Measurements from ENCODE around the gene SERPINB4. TPM values are rescaled to one million over a fixed set of nuclear protein-coding genes. Genes with fewer than 3 reads are reported as not detected.
"Not testable (repeated sequence)": the region's sequence is repeated elsewhere in the genome, so short reads cannot be mapped to it uniquely, and the experiment has no call there.

The SERPINB4 gene
- total RNA-seq, 4 donors from 2014 or later: not detected

GRCh38 chr18:63676526-63677323 is 32.7 kb upstream of the SERPINB4 start:
- Histone ChIP-seq H3K27ac (no peak overlapping the region), H3K9me3 (no peaks in the 10 kb centered on the region), H3K27me3 (no peaks in the 10 kb centered on the region), H3K4me1 (no peaks in the 10 kb centered on the region), H3K36me3 (no peaks in the 10 kb centered on the region), H3K4me3 (no peak overlapping the region)
- intact Hi-C loops (cut with DNase I; ENCODE audit: low total_unique reads) (loop anchor here (2.0 kb wide), 1 partner anchor 52 kb away; no protein-coding TSS in a partner anchor), in situ Hi-C loops (cut with MboI; ENCODE audit: low pct_ligation_motif_present in 1 of 4, low pct_unique_long_range_greater_than_20kb in 1 of 4, low sequenced_read_pairs in 3 of 4) (no loop called here)
- WGBS, 2 donors (ENCODE audit: low coverage in 1 of 2): 22 to 28% methylated on average over 5 of the region's 5 CpGs
- no peak for DNase-seq
- no peak for TF ChIP-seq EP300 (IDR thresholded peaks at IDR 0.05; ENCODE audit: low read depth)
- TF ChIP-seq POLR2AphosphoS5 (IDR thresholded peaks at IDR 0.05): no peak
- TF ChIP-seq POLR2A (IDR thresholded peaks at IDR 0.05): no peak
- peak in 1 of 5 experiments; percentile 5 for TF ChIP-seq CTCF (IDR thresholded peaks at IDR 0.05)

DNA sequence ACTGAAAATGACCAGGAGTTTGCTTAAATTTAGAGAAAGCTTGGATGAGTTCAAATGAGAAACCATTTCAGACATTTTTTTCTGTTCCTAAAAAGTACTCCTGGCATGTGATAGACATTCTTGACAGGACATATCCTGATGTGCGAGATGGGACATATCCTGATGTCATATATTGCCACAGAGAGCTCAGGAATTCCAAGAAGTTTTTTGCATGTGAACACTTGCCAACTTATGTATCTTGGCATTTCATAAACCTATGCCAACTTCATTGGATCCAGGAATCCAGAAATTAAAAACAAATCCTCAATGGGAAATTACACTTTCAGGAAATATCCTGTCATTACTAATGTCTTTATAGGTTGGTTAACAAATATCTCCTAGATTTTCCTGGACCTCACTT is 20.5 kb upstream of the SERPINB4 start:
- Histone ChIP-seq H3K36me3 (no peaks in the 10 kb centered on the region), H3K4me1 (no peaks in the 10 kb centered on the region), H3K27ac (no peak overlapping the region), H3K4me3 (no peak overlapping the region), H3K27me3 (no peaks in the 10 kb centered on the region), H3K9me3 (no peaks in the 10 kb centered on the region)
- in situ Hi-C loops (cut with MboI; ENCODE audit: low pct_ligation_motif_present in 1 of 4, low pct_unique_long_range_greater_than_20kb in 1 of 4, low sequenced_read_pairs in 3 of 4) (no loop called here), intact Hi-C loops (cut with DNase I; ENCODE audit: low total_unique reads) (no loop called here)
- WGBS, 2 donors (ENCODE audit: low coverage in 1 of 2): 75 to 81% methylated on average over 1 of the region's 1 CpG
- no peak for DNase-seq
- TF ChIP-seq POLR2A (IDR thresholded peaks at IDR 0.05) (no peak), EP300 (IDR thresholded peaks at IDR 0.05; ENCODE audit: low read depth) (no peak), POLR2AphosphoS5 (IDR thresholded peaks at IDR 0.05) (no peak), CTCF (IDR thresholded peaks at IDR 0.05) (no peak)

- H3K4me3 ChIP-seq; H3K4me1 ChIP-seq; in situ Hi-C loops (cut with MboI; ENCODE audit: low pct_ligation_motif_present in 1 of 4, low pct_unique_long_range_greater_than_20kb in 1 of 4, low sequenced_read_pairs in 3 of 4); H3K9me3 ChIP-seq; H3K27ac ChIP-seq; H3K27me3 ChIP-seq; intact Hi-C loops (cut with DNase I; ENCODE audit: low total_unique reads); H3K36me3 ChIP-seq; DNase-seq: not testable (repeated sequence)
- WGBS, 2 donors (ENCODE audit: low coverage in 1 of 2): 78% methylated on average over 2 of the region's 3 CpGs; no CpG with 5 or more reads in 1 of the 2 donors
These were observed 17.7 kb upstream of the SERPINB4 start, which contains the start of gene SERPINB3 for GRCh38 chr18:63661750-63662149. SERPINB3 (minus strand) TSS chr18:63661893; CDS start chr18:63661216, 677 bp downstream.

GRCh38 chr18:63658920-63659319 is 14.9 kb upstream of the SERPINB4 start:
- H3K27ac ChIP-seq; H3K27me3 ChIP-seq; H3K4me1 ChIP-seq; H3K36me3 ChIP-seq; intact Hi-C loops (cut with DNase I; ENCODE audit: low total_unique reads); in situ Hi-C loops (cut with MboI; ENCODE audit: low pct_ligation_motif_present in 1 of 4, low pct_unique_long_range_greater_than_20kb in 1 of 4, low sequenced_read_pairs in 3 of 4); DNase-seq; H3K9me3 ChIP-seq; H3K4me3 ChIP-seq: not testable (repeated sequence)
- WGBS, 2 donors (ENCODE audit: low coverage in 1 of 2): 90% methylated on average over 2 to 4 of the region's 4 CpGs

GRCh38 chr18:63650271-63650670 is 6.2 kb upstream of the SERPINB4 start:
- H3K4me1 ChIP-seq; H3K36me3 ChIP-seq; H3K27ac ChIP-seq; H3K9me3 ChIP-seq; intact Hi-C loops (cut with DNase I; ENCODE audit: low total_unique reads); H3K4me3 ChIP-seq; H3K27me3 ChIP-seq; in situ Hi-C loops (cut with MboI; ENCODE audit: low pct_ligation_motif_present in 1 of 4, low pct_unique_long_range_greater_than_20kb in 1 of 4, low sequenced_read_pairs in 3 of 4); DNase-seq: not testable (repeated sequence)
- WGBS, 2 donors (ENCODE audit: low coverage in 1 of 2): 81 to 89% methylated on average over 3 of the region's 3 CpGs
